ENCODE results near the gene PARP8.
"Not testable (repeated sequence)": the region's sequence is repeated elsewhere in the genome, so short reads cannot be mapped to it uniquely, and the experiment has no call there.

The PARP8 gene

DNA sequence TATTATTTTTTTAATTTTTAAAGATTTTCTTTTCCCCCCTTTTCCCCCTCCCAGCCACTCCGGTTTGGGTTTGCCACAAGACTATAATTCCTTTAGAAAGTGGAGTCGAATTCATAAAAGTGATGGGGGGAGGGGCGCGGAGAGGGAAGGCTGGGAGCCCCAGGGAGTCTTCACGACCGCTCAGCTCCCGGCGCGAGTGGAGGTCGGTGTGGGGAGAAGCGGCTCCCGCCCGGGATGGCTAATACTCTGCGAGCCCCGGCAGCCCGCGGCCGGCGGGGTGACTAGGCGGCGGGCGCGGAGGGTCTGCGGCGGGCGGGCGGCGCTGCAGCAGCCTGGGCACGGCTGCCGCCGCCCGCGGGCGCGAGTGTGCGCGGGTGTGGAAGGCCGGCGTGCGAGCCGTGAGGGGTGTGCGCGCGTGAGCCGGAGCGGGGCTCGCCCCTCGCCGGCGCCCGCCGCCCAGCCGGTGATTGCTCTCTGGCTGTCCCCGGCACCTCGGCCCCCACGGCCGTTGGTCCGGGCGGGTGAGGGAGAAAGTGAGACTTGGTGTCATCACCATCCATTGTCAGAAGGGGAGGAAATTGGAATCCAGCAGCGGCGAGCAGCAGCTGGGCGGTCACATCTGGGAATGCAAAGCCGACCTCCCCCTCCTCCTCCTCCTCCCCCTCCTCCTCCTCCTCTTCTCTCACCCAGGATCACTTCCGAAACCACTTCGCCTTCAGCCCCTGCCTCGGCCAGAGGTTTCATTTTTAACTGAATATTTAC is at the start of gene PARP8:
Gene PARP8 (plus strand): TSS at position 377 of the 762 bp plus-strand sequence. CDS start 459 bp downstream, outside the sequence.
- no peaks in the 10 kb centered on the region for H3K36me3 ChIP-seq (ENCODE audit: low read depth)
- no peaks in the 10 kb centered on the region for H3K27me3 ChIP-seq (ENCODE audit: insufficient read depth, poor library complexity, severe bottlenecking)
- peak within 1 kb of the TSS; percentile 81 for H3K27ac ChIP-seq (ENCODE audit: poor library complexity, severe bottlenecking)
- no peaks in the 10 kb centered on the region for H3K9me3 ChIP-seq (ENCODE audit: severe bottlenecking)
- peak within 1 kb of the TSS; percentile 98 for H3K4me3 ChIP-seq (ENCODE audit: severe bottlenecking)
- ATAC-seq (ENCODE audit: low read depth) (peak; percentile 60), DNase-seq (ENCODE audit: low spot score) (peak; percentile 71)
- TF ChIP-seq, protein P1, sequence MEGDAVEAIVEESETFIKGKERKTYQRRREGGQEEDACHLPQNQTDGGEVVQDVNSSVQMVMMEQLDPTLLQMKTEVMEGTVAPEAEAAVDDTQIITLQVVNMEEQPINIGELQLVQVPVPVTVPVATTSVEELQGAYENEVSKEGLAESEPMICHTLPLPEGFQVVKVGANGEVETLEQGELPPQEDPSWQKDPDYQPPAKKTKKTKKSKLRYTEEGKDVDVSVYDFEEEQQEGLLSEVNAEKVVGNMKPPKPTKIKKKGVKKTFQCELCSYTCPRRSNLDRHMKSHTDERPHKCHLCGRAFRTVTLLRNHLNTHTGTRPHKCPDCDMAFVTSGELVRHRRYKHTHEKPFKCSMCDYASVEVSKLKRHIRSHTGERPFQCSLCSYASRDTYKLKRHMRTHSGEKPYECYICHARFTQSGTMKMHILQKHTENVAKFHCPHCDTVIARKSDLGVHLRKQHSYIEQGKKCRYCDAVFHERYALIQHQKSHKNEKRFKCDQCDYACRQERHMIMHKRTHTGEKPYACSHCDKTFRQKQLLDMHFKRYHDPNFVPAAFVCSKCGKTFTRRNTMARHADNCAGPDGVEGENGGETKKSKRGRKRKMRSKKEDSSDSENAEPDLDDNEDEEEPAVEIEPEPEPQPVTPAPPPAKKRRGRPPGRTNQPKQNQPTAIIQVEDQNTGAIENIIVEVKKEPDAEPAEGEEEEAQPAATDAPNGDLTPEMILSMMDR (IDR thresholded peaks at IDR 0.05; ENCODE audit: poor library complexity, severe bottlenecking): no peak
- peaks cover 10% of the 10 kb centered on the region for H3K4me1 ChIP-seq (ENCODE audit: insufficient read depth, poor library complexity, severe bottlenecking)

- H3K4me3 ChIP-seq (ENCODE audit: severe bottlenecking): no peak overlapping the region
- H3K27ac ChIP-seq (ENCODE audit: poor library complexity, severe bottlenecking): no peak overlapping the region
- no peaks in the 10 kb centered on the region for H3K36me3 ChIP-seq (ENCODE audit: low read depth)
- ATAC-seq (ENCODE audit: low read depth) (peak; percentile 68; the same call in 2 of the 3 replicates), DNase-seq (ENCODE audit: low spot score) (no peak)
- TF ChIP-seq, protein P1 (IDR thresholded peaks at IDR 0.05; ENCODE audit: poor library complexity, severe bottlenecking): no peak
- no peaks in the 10 kb centered on the region for H3K4me1 ChIP-seq (ENCODE audit: insufficient read depth, poor library complexity, severe bottlenecking)
- H3K9me3 ChIP-seq (ENCODE audit: severe bottlenecking): no peaks in the 10 kb centered on the region
- H3K27me3 ChIP-seq (ENCODE audit: insufficient read depth, poor library complexity, severe bottlenecking): no peaks in the 10 kb centered on the region
Measured at GRCh38 chr5:50623666-50624065, 42.8 kb upstream of the PARP8 start.

DNA sequence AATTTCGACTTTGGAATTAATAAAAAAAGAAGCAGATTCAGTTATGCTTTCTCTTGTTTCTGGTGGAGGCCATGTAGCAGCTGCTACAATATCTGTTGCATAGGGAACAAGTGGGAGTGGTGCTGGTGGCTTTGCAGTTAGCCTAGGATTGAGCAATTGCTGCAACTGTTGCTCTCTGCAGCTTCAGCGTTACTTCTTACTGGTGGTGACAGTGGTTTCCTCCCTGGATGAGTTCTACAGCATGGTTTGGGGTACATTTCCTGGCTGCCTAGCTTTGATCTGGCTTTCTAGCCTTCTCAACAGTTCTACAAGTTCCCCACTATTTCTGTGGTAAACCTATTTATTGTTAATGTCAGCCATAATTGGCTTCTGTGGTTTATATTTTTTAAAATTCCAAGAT is 31.6 kb upstream of the PARP8 start:
- not testable (repeated sequence) for H3K4me1 ChIP-seq (ENCODE audit: insufficient read depth, poor library complexity, severe bottlenecking); H3K9me3 ChIP-seq (ENCODE audit: severe bottlenecking); H3K36me3 ChIP-seq (ENCODE audit: low read depth); ATAC-seq (ENCODE audit: low read depth); H3K27ac ChIP-seq (ENCODE audit: poor library complexity, severe bottlenecking); H3K27me3 ChIP-seq (ENCODE audit: insufficient read depth, poor library complexity, severe bottlenecking); H3K4me3 ChIP-seq (ENCODE audit: severe bottlenecking); DNase-seq (ENCODE audit: low spot score)

- H3K36me3 ChIP-seq (ENCODE audit: low read depth); ATAC-seq (ENCODE audit: low read depth); H3K9me3 ChIP-seq (ENCODE audit: severe bottlenecking); H3K4me3 ChIP-seq (ENCODE audit: severe bottlenecking); H3K4me1 ChIP-seq (ENCODE audit: insufficient read depth, poor library complexity, severe bottlenecking); H3K27ac ChIP-seq (ENCODE audit: poor library complexity, severe bottlenecking); DNase-seq (ENCODE audit: low spot score); H3K27me3 ChIP-seq (ENCODE audit: insufficient read depth, poor library complexity, severe bottlenecking): not testable (repeated sequence)
Measured at GRCh38 chr5:50637576-50637975, 28.9 kb upstream of the PARP8 start.

GRCh38 chr5:50646591-50646990 is 19.8 kb upstream of the PARP8 start:
- Histone ChIP-seq H3K4me3 (ENCODE audit: severe bottlenecking) (no peak overlapping the region), H3K9me3 (ENCODE audit: severe bottlenecking) (no peaks in the 10 kb centered on the region), H3K27me3 (ENCODE audit: insufficient read depth, poor library complexity, severe bottlenecking) (no peaks in the 10 kb centered on the region), H3K36me3 (ENCODE audit: low read depth) (no peaks in the 10 kb centered on the region), H3K27ac (ENCODE audit: poor library complexity, severe bottlenecking) (no peak overlapping the region), H3K4me1 (ENCODE audit: insufficient read depth, poor library complexity, severe bottlenecking) (no peaks in the 10 kb centered on the region)
- TF ChIP-seq, protein P1 (IDR thresholded peaks at IDR 0.05; ENCODE audit: poor library complexity, severe bottlenecking): no peak
- ATAC-seq (ENCODE audit: low read depth): no peak
- no peak for DNase-seq (ENCODE audit: low spot score)

DNA sequence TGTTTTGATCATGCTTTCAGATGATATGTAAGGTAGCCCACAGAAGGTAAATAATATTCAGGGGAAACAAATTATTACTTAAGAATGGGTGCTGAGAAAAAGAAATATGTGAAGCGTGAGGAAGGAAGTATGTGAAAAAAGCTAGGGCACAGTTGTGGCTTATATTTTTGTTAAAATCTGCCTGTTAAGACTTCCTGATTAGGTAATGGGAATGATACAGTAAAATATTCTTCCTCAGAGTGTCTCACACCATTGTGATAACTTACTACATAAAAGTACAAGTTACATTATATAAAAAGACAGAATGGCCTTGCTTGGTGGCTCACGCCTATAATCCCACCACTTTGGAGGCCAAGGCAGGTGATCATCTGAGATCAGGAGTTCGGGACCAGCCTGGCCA is 18.7 kb upstream of the PARP8 start:
- Histone ChIP-seq H3K36me3 (ENCODE audit: low read depth) (no peaks in the 10 kb centered on the region), H3K27me3 (ENCODE audit: insufficient read depth, poor library complexity, severe bottlenecking) (no peaks in the 10 kb centered on the region), H3K9me3 (ENCODE audit: severe bottlenecking) (no peaks in the 10 kb centered on the region), H3K4me1 (ENCODE audit: insufficient read depth, poor library complexity, severe bottlenecking) (no peaks in the 10 kb centered on the region), H3K27ac (ENCODE audit: poor library complexity, severe bottlenecking) (no peak overlapping the region), H3K4me3 (ENCODE audit: severe bottlenecking) (no peak overlapping the region)
- ATAC-seq (ENCODE audit: low read depth) (no peak), DNase-seq (ENCODE audit: low spot score) (no peak)
- TF ChIP-seq, protein P1 (IDR thresholded peaks at IDR 0.05; ENCODE audit: poor library complexity, severe bottlenecking): no peak
